Activated T-cell treated with anti-CD3 and anti-CD28 coated beads, Interleukin-2, amount 50 U/mL, for 72 hours (primary cell): ENCODE measurements around the gene GRAMD2A. TPM values are rescaled to one million over a fixed set of nuclear protein-coding genes. Genes with fewer than 3 reads are reported as not detected.
"Not testable (repeated sequence)": the region's sequence is repeated elsewhere in the genome, so short reads cannot be mapped to it uniquely, and the experiment has no call there.

ENCODE experiments used
- ATAC-seq, 2 donors: fragments of 150-1000 bp; cut with Tn5 transposase; replicated peaks in 1 of 2; 2 replicates each; pipeline ENCODE4 v1.10.0; 2021; ENCODE audit warnings: moderate library complexity in 2 of 2, mild to moderate bottlenecking in 1 of 2
- DNase-seq, 2 donors: peaks; one replicate each; pipeline ENCODE4 v3.0.0; 2021 to 2022; ENCODE audit warnings: mixed read lengths in 1 of 2
- H3K27ac Mint-ChIP-seq: one replicate; pipeline ENCODE4 v1.8.0; 2022; ENCODE audit warnings: mild to moderate bottlenecking, moderate library complexity, mixed read lengths
- H3K27me3 Mint-ChIP-seq: one replicate; pipeline ENCODE4 v1.8.0; 2022; ENCODE audit warnings: low read depth, mixed read lengths
- H3K36me3 Mint-ChIP-seq, 2 donors: one replicate each; pipeline ENCODE4 v1.8.0; 2022; ENCODE audit warnings: mixed read lengths in 2 of 2, mild to moderate bottlenecking in 1 of 2; ENCODE audit not compliant: insufficient read depth in 2 of 2
- H3K4me1 Mint-ChIP-seq: one replicate; pipeline ENCODE4 v1.8.0; 2022; ENCODE audit warnings: low read depth, mixed read lengths
- H3K4me3 Mint-ChIP-seq, 2 donors: one replicate each; pipeline ENCODE4 v1.8.0; 2022; ENCODE audit warnings: mild to moderate bottlenecking in 2 of 2, mixed read lengths in 2 of 2, moderate library complexity in 2 of 2
- H3K9me3 Mint-ChIP-seq, 2 donors: one replicate each; pipeline ENCODE4 v1.8.0; 2022; ENCODE audit warnings: mixed read lengths in 2 of 2
- total RNA-seq, 2 donors: library from RNA; stranded (reverse); gene quantifications; one replicate each; pipeline ENCODE4 v1.2.3, GENCODE V29; 2022

Gene GRAMD2A
- total RNA-seq, 2 donors from 2014 or later: 0.07 TPM; not detected in 1

DNA sequence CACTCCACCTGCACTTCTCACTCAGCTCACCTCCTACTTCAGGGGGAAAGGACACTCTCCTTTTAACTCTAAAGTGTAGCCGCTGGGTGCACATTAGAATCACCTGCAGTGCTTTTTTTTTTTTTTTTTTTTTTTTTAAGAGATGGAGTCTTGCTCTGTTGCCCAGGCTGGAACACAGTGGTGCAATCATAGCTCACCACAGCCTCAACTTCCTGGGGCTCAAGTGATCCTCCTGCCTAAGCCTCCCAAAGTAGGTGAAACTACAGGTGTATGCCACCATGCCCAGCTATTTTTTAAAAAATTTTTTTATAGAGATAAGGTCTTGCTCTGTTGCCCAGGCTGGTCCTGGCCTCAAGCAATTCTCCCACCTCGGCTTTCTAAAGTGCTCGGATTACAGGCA, 20.8 kb downstream of the GRAMD2A start:
- no peak overlapping the region for H3K27ac Mint-ChIP-seq
- no peaks in the 10 kb centered on the region for H3K9me3 Mint-ChIP-seq
- H3K4me1 Mint-ChIP-seq: no peaks in the 10 kb centered on the region
- H3K36me3 Mint-ChIP-seq: no peaks in the 10 kb centered on the region
- no peak for ATAC-seq
- no peak for DNase-seq
- no peak overlapping the region for H3K4me3 Mint-ChIP-seq
- peaks cover 12% of the 10 kb centered on the region for H3K27me3 Mint-ChIP-seq

DNA sequence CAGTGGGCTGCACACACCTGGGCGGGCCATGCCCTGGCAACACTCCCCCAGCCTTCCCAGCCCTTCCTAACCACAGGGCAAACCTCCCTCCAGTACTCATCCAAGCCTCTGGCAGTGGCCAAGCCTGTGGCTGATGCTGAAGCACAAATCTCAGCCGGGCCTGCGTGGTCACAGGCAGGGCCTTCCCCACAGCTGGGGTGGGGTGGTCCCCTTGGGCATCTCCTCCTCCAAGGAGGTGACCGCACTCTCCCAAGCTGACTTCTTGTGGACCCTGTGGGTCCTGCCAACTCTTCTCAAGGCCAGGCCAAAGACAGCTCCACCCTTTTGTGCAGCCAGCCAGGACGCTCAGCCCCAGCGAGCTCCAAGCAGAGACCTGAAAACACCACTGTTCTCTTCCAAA, 21.4 kb downstream of the GRAMD2A start:
- no peaks in the 10 kb centered on the region for H3K9me3 Mint-ChIP-seq
- no peak for ATAC-seq

DNA sequence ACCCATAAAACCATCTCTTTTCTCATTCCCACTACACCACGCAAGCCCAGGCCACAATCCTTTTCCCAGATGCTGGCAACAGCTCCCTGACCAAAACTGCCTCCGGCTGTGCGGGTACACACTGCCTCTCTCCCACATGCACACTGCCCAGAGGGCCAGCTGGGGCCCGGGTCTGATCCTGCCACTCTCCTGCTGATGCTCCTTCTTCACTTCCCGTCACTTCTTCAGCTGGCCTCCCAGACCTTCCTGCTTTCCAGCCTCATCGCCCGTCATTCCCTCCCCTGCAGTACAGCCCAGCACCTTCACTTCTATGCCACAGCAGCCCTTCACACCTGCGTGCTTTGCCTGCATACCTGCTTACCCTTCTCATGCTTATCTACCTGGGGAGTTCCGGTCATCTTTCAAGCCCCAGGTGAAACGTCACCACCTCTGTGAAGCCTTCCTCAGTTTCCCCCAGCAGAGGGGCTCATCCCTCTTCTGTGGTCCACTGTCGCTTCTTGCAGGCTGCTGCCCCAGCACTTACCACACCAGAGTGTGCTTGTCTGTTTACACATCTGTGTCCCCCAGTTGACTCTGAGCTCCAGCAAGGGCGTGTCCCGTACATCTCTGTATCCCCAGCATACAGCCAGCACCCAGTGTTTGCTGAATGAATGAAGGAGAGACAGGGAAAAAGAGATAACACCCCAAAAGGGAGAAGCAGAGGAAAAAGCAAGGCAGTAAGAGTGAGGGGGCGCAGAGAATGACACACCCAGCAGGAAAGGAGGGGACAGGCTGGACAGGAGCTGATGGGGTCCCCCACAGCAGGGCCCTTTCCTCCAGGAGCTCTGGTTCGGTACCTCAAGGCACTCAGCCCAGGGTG, 22.2 kb downstream of the GRAMD2A start:
- Mint-ChIP-seq H3K4me3 (no peak overlapping the region), H3K4me1 (no peaks in the 10 kb centered on the region), H3K27me3 (no peaks in the 10 kb centered on the region), H3K36me3 (no peaks in the 10 kb centered on the region), H3K9me3 (no peaks in the 10 kb centered on the region), H3K27ac (no peak overlapping the region)
- no peak for ATAC-seq
- DNase-seq: no peak

More for the DNA sequence above, 21.4 kb downstream of the GRAMD2A start:
- Mint-ChIP-seq H3K4me3 (no peak overlapping the region), H3K4me1 (no peaks in the 10 kb centered on the region), H3K36me3 (no peaks in the 10 kb centered on the region), H3K27me3 (peaks cover 6% of the 10 kb centered on the region), H3K27ac (no peak overlapping the region)
- no peak for DNase-seq

DNA sequence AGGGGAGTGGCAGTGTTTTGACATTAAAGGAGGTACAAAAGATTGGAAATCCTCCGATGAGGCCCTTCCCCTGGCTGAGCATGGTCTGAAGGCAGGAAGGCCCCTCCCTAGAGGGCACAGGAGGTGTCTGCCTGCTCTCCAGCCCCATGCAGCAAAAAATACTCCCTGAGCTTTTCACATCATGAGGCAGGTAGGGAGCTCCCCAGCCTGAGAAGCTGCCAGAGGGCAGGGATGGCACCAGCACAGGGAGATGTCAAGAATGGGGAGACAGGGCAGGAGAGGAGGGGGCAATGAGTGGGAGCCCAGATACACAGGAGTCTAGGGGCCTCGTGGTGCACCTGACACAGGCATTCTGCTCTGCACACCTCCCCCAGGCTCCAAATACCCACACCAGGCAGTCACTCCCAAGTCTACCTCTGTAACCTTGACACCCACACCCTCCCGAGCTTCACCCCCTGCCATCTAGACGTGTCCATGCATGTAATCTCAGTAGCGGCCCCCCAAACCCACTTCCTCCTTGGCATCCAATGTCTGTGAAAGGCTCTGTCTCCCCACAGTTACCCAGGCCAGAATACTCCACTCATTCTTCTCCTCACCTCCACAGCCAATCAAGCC, 22.9 kb downstream of the GRAMD2A start:
- DNase-seq (no peak), ATAC-seq (no peak)
- Mint-ChIP-seq H3K4me3 (no peak overlapping the region), H3K4me1 (no peaks in the 10 kb centered on the region), H3K27ac (no peak overlapping the region), H3K27me3 (no peaks in the 10 kb centered on the region), H3K36me3 (no peaks in the 10 kb centered on the region), H3K9me3 (no peaks in the 10 kb centered on the region)

DNA sequence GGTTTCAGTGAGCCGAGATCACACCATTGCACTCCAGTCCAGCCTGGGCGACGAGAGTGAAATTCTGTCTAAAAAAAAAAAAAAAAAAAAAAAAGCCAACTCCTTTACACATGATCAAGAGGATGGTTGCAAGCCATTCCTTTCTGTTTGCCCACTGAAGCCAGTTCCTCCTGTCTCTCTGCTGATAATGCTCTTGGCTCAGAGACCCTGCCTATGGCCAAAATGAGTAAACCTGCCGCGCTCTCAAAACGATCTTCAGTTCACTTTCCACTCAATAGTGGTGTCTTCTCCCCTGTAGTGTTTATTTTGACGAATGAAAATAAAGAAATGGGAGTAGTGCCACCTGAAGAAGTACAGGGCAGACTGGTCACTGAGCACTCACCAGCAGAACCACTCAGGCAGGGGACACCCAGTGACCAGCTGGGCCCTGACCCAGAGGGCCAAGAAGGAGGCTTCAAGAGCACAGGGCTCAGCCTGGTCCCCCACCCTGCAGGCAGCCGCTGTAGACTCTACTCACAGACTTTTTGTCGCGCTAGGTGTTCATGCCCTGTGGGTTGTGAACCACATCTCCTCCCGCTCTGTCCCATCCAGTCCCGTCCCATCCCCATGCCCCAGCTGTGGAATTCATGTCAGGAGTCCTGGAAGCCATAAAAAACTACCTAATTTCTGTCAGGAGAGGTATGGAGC, 23.6 kb downstream of the GRAMD2A start:
- Mint-ChIP-seq H3K36me3 (no peaks in the 10 kb centered on the region), H3K27me3 (no peaks in the 10 kb centered on the region), H3K4me1 (no peaks in the 10 kb centered on the region), H3K27ac (no peak overlapping the region), H3K4me3 (no peak overlapping the region), H3K9me3 (no peaks in the 10 kb centered on the region)
- DNase-seq (no peak), ATAC-seq (no peak)

DNA sequence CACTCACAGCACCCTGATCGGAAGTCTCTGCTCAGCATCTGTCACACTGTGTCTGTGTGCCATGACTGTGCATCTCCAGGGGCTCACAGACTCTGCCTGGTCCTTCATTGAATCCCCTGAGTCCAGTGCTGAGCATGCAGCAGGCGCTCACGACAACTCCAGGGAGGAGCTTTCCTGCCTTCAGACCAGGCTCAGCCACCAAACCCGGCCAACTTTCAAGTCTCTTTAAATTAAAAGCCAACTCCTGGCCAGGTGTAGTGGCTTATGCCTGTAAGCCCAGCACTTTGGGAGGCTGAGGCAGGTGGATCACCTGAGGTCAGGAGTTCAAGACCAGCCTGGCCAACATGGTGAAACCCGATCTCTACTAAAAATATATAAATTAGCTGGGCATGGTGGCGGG, 24.2 kb downstream of the GRAMD2A start:
- H3K9me3 Mint-ChIP-seq: no peaks in the 10 kb centered on the region
- H3K36me3 Mint-ChIP-seq: no peaks in the 10 kb centered on the region
- no peak overlapping the region for H3K27ac Mint-ChIP-seq

DNA sequence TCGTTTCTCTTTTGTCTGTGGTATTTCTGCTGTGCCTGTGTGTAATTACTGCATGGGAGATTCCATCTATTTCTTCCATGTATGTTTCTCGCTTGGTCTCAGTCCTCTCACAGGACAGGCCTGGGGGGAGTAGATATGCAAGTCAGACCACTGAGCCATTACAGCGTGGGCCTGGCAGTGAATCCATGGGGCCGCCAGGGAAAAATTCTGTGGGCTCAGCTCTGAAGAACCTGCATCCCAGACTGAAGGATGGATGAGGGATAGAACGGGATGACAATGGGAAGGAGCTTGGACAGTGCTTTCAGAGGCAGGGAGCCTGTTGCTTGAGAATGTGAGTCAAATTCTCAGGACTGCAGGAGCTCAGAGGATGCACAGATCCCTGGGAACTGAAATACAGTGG, 24.8 kb downstream of the GRAMD2A start:
- H3K27ac Mint-ChIP-seq: no peak overlapping the region
- no peaks in the 10 kb centered on the region for H3K9me3 Mint-ChIP-seq
- no peaks in the 10 kb centered on the region for H3K27me3 Mint-ChIP-seq
- H3K4me1 Mint-ChIP-seq: no peaks in the 10 kb centered on the region
- ATAC-seq (no peak), DNase-seq (no peak)
- no peaks in the 10 kb centered on the region for H3K36me3 Mint-ChIP-seq
- H3K4me3 Mint-ChIP-seq: no peak overlapping the region

More for the DNA sequence above, 24.2 kb downstream of the GRAMD2A start:
- Mint-ChIP-seq H3K4me3 (no peak overlapping the region), H3K27me3 (no peaks in the 10 kb centered on the region), H3K4me1 (no peaks in the 10 kb centered on the region)
- ATAC-seq (no peak), DNase-seq (no peak)

DNA sequence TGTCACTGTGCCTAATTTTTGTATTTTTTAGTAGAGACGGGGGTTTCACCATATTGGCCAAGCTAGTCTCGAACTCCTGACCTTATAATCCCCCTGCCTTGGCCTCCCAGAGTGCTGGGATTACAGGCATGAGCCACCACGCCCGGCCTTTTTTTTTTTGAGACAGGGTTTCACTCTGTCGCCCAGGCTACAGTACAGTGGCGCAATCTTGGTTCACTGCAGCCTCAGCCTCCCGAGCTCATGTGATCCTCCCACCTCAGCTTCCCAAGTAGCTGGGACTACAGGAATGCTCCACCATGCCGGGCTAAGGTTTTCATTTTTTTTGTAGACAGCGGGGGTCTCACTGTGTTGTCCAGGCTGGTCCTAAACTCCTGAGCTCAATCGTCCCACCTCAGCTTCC, 25.6 kb downstream of the GRAMD2A start:
- not testable (repeated sequence) for H3K27me3 Mint-ChIP-seq, DNase-seq, H3K27ac Mint-ChIP-seq, ATAC-seq, H3K4me3 Mint-ChIP-seq, H3K4me1 Mint-ChIP-seq, H3K36me3 Mint-ChIP-seq, H3K9me3 Mint-ChIP-seq

DNA sequence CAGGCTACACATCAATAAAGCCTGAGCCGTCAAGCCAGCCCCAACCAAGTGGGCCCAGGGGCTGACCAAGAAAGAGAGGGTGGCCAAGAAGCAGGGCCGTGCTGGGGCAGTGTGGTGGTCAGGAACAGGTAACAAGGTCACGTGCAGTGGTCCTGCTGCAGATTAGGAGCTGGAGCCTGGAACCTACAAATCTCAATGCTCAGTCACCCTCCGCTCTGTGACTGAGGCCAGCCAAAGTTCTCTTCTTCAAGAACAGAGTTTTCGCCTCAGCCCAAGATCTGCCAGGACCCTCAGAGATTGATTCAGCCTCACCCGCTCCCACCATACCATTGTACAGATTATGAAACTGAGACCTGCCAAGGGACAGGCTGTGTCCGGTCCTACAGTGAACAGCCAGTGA, 26.9 kb downstream of the GRAMD2A start:
- no peak overlapping the region for H3K27ac Mint-ChIP-seq
- no peaks in the 10 kb centered on the region for H3K9me3 Mint-ChIP-seq
- no peaks in the 10 kb centered on the region for H3K4me1 Mint-ChIP-seq
- H3K36me3 Mint-ChIP-seq: no peaks in the 10 kb centered on the region
- H3K4me3 Mint-ChIP-seq: no peak overlapping the region
- ATAC-seq (no peak), DNase-seq (no peak)
- H3K27me3 Mint-ChIP-seq: no peaks in the 10 kb centered on the region

DNA sequence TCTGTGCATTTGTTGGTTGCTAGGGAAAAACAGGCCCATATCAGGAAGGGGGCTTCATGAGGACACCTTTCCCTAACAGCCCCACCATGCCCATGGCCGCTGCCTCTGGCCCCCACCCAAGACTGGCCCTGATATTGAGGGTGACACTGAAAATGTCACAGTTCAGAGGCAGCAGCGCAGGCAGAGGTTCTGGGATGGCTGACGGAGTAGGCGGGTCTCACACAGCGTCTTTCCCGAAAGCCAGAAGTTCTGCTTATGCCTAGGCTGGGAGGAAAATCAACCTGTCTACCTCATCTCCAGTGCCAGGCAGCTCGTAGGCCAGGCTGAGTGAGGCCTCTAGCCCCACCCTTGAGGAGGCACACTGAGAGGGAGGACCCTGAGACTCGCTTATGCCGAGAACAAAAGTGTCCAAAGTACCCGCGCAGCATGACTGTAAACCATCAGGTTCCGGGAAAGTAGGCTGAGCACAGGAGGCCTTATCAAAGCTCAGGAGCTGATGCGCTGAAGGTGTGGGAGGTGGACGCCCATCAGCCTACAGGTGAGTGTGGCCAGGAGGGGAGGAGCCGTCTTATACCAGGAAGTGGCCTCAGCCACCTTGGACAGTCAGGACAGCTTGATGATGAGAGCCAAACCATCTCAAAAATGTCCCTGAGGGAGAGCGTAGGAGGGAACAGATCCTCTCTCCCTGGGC, 27.5 kb downstream of the GRAMD2A start:
- no peak overlapping the region for H3K27ac Mint-ChIP-seq
- H3K27me3 Mint-ChIP-seq: no peaks in the 10 kb centered on the region
- H3K4me1 Mint-ChIP-seq: no peaks in the 10 kb centered on the region
- H3K9me3 Mint-ChIP-seq: no peaks in the 10 kb centered on the region
- no peak for ATAC-seq
- DNase-seq: no peak
- no peak overlapping the region for H3K4me3 Mint-ChIP-seq
- no peaks in the 10 kb centered on the region for H3K36me3 Mint-ChIP-seq

DNA sequence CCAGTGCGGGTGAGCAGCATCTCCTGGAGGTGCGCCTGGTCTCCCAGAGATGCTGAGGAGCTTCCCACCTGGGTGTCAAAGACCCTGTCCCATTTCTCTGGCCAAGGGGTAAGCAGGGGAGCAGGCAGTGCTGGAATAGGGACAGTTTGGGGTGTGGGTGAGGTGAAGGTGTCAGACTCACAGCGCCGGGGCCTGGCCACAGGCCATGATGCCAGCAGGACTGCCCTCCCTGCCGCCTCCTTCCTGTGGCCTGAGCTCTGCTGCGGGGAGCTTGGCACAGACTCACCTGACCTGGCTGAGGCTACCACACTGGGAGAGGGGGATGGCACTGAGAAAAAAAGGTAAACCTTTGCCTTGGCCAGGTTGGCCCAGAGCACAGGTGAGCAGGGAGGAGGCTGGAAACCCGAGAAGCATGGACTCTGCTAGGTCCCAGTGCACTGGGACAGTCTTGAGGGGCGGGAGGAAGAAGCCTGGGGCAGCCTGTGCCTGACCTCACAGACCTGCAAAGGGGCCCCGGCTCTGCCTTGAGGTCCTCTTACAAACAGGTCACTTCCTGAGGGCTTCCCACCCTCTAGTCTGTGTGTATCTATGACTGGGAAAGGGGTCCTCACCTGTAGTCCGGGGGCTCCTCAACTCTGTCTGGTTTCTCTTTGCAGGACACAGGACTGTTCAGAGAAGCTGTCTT, 28.2 kb downstream of the GRAMD2A start:
- Mint-ChIP-seq H3K36me3 (no peaks in the 10 kb centered on the region), H3K27ac (no peak overlapping the region), H3K9me3 (no peaks in the 10 kb centered on the region), H3K27me3 (no peaks in the 10 kb centered on the region), H3K4me1 (no peaks in the 10 kb centered on the region), H3K4me3 (no peak overlapping the region)
- DNase-seq: no peak
- ATAC-seq: no peak

DNA sequence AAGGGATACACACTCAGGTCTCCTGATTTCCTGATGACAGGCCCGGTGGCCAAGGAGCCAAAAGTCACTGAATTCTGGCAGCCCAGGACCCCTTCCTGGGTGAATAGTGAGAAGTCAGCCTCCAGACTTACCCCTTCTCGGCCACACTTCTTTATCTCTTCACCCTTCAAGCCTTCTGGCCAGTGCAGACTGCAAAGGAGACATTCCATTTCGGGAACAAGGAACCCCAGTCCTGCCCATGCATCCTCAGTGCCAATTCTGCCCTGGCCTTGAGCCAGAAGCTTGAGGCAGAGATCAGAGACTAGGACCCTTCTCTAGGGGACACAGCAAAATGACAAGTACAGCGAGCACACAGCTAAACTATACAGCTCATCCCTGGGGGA, 28.8 kb downstream of the GRAMD2A start:
- Mint-ChIP-seq H3K27ac (no peak overlapping the region), H3K36me3 (no peaks in the 10 kb centered on the region), H3K27me3 (no peaks in the 10 kb centered on the region), H3K4me3 (no peak overlapping the region), H3K9me3 (no peaks in the 10 kb centered on the region), H3K4me1 (no peaks in the 10 kb centered on the region)
- ATAC-seq: no peak
- no peak for DNase-seq
